T-helper 1 cell treated with Interleukin-12 subunit alpha and Interleukin-12 subunit beta and Interleukin-4 antibody, amounts not matched to agents 30 μg/mL and 1 μg/mL, for 36 hours (primary cell): Measurements from ENCODE around the gene SNX7.

Source experiments
- H3K27ac Mint-ChIP-seq: one replicate; pipeline ENCODE4 v1.8.0; 2021; ENCODE audit warnings: mild to moderate bottlenecking, mixed read lengths
- H3K27me3 Mint-ChIP-seq: one replicate; pipeline ENCODE4 v1.8.0; 2021; ENCODE audit warnings: low read depth, mixed read lengths
- H3K36me3 Mint-ChIP-seq: one replicate; pipeline ENCODE4 v1.8.0; 2021; ENCODE audit warnings: low read depth, mixed read lengths
- H3K4me1 Mint-ChIP-seq: one replicate; pipeline ENCODE4 v1.8.0; 2021; ENCODE audit warnings: low read depth, mixed read lengths
- H3K4me3 Mint-ChIP-seq: one replicate; pipeline ENCODE4 v1.8.0; 2021; ENCODE audit warnings: mild to moderate bottlenecking, moderate library complexity, mixed read lengths
- H3K9me3 Mint-ChIP-seq: one replicate; pipeline ENCODE4 v1.8.0; 2021; ENCODE audit warnings: mixed read lengths

SNX7 gene

GRCh38 chr1:98769162-98769561 is 107.6 kb downstream of the SNX7 start:
- Mint-ChIP-seq H3K4me3 (no peak overlapping the region), H3K27me3 (peaks cover 4% of the 10 kb centered on the region), H3K9me3 (no peaks in the 10 kb centered on the region), H3K36me3 (no peaks in the 10 kb centered on the region), H3K27ac (no peak overlapping the region), H3K4me1 (no peaks in the 10 kb centered on the region)

GRCh38 chr1:98781906-98782305 is 120.4 kb downstream of the SNX7 start:
- H3K27ac Mint-ChIP-seq = no peak overlapping the region
- H3K4me3 Mint-ChIP-seq = no peak overlapping the region
- peaks cover 16% of the 10 kb centered on the region for H3K9me3 Mint-ChIP-seq
- no peaks in the 10 kb centered on the region for H3K36me3 Mint-ChIP-seq
- H3K4me1 Mint-ChIP-seq = no peaks in the 10 kb centered on the region
- peaks cover 3% of the 10 kb centered on the region for H3K27me3 Mint-ChIP-seq

- Mint-ChIP-seq H3K27ac (no peak overlapping the region), H3K9me3 (peaks cover 19% of the 10 kb centered on the region), H3K4me1 (no peaks in the 10 kb centered on the region), H3K27me3 (peaks cover 6% of the 10 kb centered on the region), H3K4me3 (no peak overlapping the region), H3K36me3 (no peaks in the 10 kb centered on the region)
Observed at GRCh38 chr1:98783821-98784220, 122.3 kb downstream of the SNX7 start.

GRCh38 chr1:98791498-98791897 is 130.0 kb downstream of the SNX7 start:
- Mint-ChIP-seq H3K27me3 (peaks cover 15% of the 10 kb centered on the region), H3K9me3 (peaks cover 5% of the 10 kb centered on the region), H3K36me3 (no peaks in the 10 kb centered on the region), H3K27ac (no peak overlapping the region), H3K4me1 (peaks cover 2% of the 10 kb centered on the region), H3K4me3 (no peak overlapping the region)

GRCh38 chr1:98792123-98792522 is 130.6 kb downstream of the SNX7 start:
- Mint-ChIP-seq H3K9me3 (peaks cover 1% of the 10 kb centered on the region), H3K27ac (no peak overlapping the region), H3K4me1 (peaks cover 8% of the 10 kb centered on the region)

GRCh38 chr1:98793136-98793535 is 131.6 kb downstream of the SNX7 start:
- H3K27ac Mint-ChIP-seq = no peak overlapping the region
- peaks cover 12% of the 10 kb centered on the region for H3K27me3 Mint-ChIP-seq
- H3K9me3 Mint-ChIP-seq = no peaks in the 10 kb centered on the region
- no peak overlapping the region for H3K4me3 Mint-ChIP-seq
- peaks cover 17% of the 10 kb centered on the region for H3K4me1 Mint-ChIP-seq
- no peaks in the 10 kb centered on the region for H3K36me3 Mint-ChIP-seq

More at GRCh38 chr1:98792123-98792522, 130.6 kb downstream of the SNX7 start:
- Mint-ChIP-seq H3K27me3 (peaks cover 13% of the 10 kb centered on the region), H3K4me3 (no peak overlapping the region), H3K36me3 (no peaks in the 10 kb centered on the region)

- H3K4me3 Mint-ChIP-seq = no peak overlapping the region
- no peak overlapping the region for H3K27ac Mint-ChIP-seq
- H3K9me3 Mint-ChIP-seq = peaks cover under 1% of the 10 kb centered on the region
- H3K27me3 Mint-ChIP-seq = peaks cover 12% of the 10 kb centered on the region
- peaks cover 21% of the 10 kb centered on the region for H3K4me1 Mint-ChIP-seq
- no peaks in the 10 kb centered on the region for H3K36me3 Mint-ChIP-seq
Observed at GRCh38 chr1:98794196-98794886, 132.8 kb downstream of the SNX7 start.

GRCh38 chr1:98796049-98796448 is 134.5 kb downstream of the SNX7 start:
- Mint-ChIP-seq H3K36me3 (no peaks in the 10 kb centered on the region), H3K27me3 (peaks cover 12% of the 10 kb centered on the region), H3K4me1 (peaks cover 21% of the 10 kb centered on the region), H3K27ac (no peak overlapping the region), H3K4me3 (no peak overlapping the region), H3K9me3 (peaks cover 2% of the 10 kb centered on the region)

GRCh38 chr1:98797506-98797905 is 136.0 kb downstream of the SNX7 start:
- H3K4me3 Mint-ChIP-seq = no peak overlapping the region
- H3K36me3 Mint-ChIP-seq = no peaks in the 10 kb centered on the region
- peaks cover 2% of the 10 kb centered on the region for H3K9me3 Mint-ChIP-seq
- H3K27me3 Mint-ChIP-seq = peaks cover 9% of the 10 kb centered on the region
- no peak overlapping the region for H3K27ac Mint-ChIP-seq
- H3K4me1 Mint-ChIP-seq = peaks cover 21% of the 10 kb centered on the region
